NCI-H2196 (cell line): ENCODE data around the gene STK24.

Experiments
- DNase-seq: peaks from one replicate; lab custom pipeline; 2025; ENCODE audit not compliant: unreplicated experiment; lab: John Stamatoyannopoulos, UW

Gene STK24

DNA sequence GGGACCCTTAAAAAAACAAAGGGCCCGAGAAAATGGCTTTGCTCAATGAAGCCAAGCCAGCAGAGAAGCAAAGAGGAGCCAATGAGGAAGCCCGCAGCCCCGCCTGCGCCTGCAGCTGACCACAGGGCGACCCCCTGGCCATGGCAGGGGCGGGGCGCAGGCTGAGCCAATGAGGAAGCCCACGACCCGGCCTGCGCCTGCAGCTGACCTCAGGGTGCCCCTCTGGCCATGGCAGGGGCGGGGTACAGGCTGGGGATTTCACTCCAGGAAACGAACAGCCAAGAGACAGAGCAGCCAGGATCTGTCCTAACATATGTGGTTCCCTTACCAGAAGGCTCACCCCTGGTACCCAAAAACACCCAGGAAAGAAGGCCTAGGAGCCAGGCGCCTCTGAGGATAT is 101.4 kb downstream of the STK24 start:
- DNase-seq, result no peak

DNA sequence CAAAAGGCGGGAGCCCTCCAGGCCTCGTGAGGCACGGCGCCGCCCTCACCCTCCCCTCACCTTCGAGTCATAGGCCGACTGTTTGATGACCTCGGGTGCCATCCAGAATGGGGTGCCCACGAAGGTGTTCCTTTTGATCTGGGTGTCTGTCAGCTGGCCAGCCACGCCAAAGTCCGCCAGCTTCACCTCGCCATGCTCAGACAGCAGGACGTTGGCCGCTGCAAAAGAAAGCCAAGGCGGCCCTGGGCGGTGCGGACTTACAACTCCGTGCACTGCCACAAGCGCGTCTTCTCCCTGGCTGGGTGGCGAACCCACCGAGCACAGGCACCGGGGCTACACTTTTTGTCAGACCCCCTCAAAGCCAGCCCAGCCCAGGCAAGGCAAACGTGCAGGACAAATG is 102.1 kb downstream of the STK24 start:
- no peak for DNase-seq

DNA sequence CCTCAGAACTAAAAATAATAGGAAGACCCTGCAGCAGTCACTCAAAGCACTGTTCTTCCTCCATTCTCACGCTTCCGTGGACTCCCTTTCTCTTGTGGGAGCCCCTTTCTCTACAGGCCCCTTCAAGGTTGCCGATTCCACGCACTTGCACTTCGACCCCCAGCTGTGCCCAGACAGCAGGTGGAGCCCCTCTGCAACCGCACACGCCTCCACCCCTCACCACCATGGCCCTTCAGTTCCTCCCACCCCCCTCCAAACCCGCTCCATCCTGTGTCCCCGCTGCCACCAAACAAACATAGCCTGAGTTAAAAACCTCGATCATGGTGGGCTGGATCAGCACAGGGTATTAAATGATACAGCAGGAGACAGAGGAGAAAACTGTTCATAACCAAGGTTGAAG is 102.6 kb downstream of the STK24 start:
- DNase-seq, result no peak

DNA sequence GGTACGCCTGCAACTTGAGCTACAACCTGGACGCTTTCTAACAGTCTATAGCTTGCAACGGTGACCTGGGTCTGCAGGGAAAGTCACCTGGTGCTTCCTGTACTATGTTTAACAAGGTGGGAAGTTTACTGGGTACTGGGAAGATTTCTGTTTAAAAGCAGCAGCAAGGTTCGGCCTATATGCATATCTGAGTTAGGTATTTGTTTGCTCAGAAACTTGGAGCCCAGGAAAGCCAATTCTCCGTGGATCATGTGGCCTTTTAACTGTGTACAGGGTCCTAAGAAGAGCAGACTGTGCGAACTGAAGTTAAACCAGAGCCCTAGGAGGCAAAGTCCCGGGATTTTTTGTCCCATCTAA is 103.1 kb downstream of the STK24 start:
- DNase-seq, result no peak

DNA sequence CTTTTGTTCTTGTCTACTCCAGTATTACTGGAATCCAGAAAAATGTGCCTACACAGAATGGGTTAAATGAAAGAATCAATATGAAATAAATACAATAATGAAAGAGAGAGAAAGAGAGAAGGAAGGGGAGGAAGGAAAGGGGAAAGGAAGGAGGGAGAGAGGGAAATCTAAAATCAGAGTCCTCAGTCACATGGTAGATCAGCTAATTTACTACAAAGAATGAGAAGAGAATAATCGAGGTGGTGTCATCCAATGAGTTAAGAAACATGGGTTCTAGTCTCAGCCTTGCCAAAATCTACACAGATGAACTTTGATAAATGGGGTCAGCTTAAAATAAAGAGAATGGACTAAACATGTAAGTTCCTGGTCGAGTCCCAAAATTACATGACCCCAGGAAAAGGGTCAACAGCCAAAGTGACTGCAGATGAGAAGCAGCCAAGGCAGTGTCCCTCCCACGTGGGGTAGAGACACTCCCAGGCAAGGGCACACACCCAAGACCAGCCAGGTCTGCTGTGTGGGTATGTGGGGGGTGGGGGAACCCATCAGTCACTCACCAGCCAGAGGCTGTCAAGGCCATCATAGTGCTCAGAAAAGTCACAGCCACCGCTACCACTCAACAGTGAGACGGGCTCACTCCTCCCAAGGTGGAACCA is 103.6 kb downstream of the STK24 start:
- DNase-seq, result no peak

DNA sequence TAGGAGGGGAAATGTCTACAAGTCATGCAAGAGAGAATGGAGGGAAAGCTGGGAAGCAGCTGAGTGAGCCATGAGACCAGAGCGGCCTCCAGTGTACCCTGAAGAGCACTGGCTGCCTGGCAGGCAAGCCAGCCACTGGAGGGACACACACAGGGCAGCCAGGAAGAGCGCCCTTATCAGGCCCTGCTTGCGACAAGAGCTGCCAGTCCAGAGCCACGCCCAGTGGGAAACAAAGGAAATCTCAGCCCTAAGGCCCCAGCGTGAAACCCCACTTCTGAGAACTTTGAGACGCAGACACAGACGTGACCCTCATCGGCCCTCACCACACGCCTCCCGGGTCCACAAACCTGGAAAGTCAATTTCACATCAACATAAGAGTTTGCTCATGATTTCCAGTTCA is 105.0 kb downstream of the STK24 start:
- DNase-seq, result no peak

DNA sequence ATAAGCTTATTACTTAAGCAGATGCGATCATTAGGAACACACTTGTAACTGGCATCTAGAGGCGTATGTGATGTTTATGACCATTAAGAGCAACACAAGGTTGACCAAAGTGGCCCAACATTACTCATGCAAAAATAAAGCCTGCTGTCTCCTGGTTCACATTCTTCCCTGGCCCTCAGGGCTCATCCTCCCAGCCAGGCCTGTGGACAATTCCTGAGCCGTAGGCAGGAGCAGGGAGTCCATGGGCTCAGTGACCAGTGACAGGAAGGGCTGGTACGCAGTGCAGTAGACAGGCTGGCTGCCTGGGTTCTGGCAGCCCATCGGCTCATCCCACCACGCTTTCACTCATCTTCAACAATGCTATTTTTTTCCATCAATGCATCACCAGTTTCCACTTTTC is 106.0 kb downstream of the STK24 start:
- no peak for DNase-seq

DNA sequence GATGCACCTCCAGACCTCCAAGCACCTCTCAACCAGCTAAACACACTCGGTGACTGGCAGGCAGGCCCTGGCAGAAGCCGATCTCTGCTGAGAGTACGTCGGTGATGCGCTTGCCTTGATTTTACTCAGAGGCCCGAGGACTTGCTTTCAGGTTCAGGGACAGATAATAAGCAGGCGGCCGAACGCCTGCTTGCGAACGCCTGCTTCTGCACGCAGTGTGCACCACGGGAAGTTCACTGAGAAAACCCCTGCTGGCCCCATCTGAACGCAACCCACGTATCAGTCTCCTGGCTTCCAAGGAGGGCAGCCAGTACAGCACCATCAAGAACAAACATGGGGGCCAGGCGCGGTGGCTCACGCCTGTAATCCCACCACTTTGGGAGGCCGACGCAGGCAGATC is 108.0 kb downstream of the STK24 start:
- no peak for DNase-seq

DNA sequence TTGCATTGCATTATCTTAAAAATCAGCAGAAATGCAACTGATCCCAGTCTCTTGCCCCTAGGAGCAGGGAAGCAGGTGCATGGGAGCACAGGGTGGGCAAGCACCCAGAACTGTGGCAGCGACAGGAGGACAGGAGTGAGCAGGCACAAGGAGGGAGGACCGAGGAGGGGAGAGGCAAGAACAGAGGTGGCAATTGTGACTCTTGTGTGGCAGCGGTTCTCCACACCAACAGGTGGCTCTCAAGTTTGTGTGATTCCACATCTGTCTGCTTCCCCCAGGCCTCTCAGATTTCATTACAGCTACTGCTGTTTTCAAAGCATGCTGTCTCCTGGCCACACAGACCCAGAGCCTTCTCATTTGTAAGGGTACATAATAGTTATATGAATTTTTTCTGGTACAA is 108.5 kb downstream of the STK24 start:
- DNase-seq, result peak; percentile 6

DNA sequence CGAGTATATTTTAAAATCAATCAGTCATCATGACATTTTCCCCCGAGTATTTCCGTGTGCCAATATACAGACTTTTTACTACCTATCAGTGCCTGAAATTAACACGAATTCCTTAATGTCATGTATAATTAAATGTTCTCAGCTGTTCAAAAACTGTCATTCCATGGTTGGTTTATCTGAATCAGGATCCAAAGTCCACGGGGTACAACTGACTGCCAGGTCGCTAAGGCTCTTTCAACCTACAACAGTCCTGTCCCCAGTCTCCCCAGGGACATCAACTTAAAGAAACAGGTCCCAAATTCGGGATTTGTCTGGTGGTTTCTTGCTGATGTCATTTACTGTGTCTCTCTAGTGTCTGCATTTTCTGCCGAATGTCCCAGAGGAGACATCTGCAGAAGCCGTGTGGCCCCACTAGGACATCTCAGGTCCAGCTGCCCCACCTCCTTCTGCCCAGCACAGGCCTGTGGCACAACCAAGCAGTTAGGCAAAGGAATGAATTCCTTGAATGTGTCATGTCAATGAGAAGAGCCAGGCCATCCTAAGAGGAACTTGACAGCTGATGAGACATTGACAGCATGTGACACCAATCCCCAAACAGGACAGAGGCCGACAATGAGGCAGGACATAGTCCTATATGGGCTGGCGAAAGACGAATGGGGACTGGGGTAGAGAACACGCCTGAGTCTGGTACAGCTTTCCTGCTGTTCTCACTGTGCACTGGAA is 109.5 kb downstream of the STK24 start:
- DNase-seq, result no peak

DNA sequence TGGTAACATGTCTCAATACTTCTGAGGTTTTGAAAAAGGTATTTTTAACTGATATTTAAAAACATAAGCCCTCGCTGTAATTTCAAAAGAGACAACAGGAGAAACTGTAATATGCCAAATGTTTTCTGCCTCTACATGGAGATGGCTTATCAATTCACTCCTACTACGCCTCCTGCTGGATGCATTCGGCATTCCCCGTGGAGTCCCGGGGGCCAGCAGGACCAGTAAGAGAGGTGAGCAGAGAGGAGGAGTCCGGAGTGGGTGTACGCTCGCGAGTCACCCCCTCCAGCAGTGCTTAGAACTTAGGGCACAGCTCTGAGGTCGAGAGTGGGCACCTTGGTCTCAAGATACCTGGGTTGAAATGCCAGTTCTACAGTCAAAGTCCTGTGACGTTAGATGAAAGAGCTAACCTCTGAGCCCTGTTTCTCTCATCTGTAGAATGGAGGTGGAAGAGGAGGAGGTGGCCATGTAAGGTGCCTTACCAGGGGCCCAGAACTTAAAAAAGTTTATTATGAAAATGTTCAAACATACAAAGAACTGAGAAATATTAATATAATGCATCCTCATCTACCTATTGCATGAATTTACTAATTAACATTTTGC is 110.2 kb downstream of the STK24 start:
- peak; percentile 3 for DNase-seq

DNA sequence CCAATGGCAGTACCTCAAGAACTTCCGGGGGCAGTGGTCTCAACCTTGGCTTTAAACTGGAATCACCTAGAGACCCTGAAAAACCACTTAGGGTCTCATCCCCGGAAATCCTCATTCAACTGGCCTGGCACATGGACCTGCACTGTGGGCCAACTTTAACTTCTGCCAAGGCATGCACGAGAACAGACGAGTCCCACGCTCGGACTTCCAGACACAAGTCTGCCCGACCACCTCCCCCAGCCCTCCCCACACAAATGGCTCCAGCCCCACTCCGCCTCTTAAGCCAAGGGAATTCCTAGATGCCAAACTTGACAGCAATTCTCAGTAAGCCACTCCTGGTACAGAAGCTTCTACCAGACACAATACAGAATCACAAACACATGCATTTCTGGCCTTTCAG is 114.0 kb downstream of the STK24 start:
- no peak for DNase-seq

DNA sequence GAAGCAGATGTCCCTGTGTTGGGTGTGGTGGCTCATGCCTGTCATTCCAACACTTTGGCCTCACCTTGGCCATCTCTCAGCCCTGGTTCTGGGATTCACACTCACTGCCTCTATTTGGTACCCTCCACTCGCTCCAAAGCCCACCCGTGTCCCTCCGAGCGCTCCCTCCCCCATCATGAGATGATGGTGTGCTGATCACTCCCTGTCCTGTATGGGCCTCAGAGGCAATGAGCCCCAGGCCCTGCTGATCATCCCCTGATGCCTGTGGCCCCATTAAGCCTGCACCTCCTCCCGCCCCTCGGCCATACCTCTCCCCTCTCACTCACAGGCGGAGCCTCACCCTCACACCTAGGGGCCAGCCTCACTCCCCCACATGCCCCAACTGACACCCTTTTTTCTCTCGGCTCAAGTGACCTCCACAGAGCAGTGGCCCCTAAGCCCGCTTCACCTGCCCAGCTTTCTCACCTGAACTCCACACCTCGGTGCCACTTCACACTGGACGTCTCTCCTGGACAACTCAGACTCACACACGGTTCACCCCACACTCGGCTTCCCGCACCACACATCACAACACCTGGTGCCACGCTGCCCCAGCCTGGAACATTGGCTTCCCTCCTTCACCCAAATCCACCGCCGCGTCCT is 114.5 kb downstream of the STK24 start:
- DNase-seq, result no peak

DNA sequence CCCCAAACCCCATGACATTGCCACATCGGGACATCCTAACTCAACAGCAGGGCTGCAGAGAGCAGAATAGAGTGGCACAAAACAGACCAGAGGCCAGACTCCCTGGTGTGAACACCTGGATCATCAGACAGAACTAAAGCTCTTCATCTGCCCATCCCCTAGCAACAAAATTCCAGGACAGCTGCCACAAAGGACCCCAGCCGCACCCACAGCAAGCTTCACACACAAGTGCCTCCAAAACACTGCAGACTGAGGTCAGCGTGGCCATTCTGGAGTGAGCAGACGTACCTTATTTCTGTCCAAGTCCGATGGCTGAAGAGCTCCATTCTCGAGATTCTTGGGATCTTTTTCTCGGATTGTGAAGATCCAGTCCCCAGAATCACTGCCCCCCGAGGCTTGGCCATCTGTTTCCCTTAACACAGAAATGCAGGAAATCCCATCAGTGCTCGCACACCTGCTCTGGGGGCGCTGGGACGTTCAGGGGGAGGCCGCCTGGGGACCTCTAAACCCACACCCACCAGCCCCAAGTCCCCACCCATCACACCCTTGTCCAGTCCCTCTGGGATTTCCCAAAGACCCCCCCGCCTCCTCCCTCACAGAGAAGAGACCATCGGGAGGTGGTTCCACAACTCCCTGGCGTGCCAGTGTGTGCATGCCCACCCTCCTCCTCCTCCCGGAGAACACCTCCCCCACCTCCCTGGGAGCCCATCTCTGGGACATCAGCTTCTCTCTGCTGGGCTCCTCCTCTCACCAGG is 115.2 kb downstream of the STK24 start:
- no peak for DNase-seq

DNA sequence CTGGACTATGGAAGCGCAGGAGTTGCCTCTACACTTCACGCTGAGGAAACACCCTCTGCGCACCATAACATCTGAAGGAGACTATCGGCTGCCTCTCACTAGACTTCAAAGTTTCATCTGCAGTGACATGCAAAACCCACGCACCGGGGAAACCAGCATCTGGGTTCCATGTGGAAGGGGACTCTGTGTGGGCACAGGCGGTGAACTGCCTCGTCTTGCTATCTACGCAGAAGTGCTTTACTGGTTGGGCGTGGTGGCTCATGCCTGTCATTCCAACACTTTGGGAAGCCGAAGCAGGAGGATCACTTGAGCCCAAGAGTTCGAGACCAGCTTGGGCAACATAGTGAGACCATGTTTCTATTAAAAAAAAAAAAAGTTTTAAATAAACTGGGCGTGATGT is 116.4 kb downstream of the STK24 start:
- DNase-seq, result no peak

DNA sequence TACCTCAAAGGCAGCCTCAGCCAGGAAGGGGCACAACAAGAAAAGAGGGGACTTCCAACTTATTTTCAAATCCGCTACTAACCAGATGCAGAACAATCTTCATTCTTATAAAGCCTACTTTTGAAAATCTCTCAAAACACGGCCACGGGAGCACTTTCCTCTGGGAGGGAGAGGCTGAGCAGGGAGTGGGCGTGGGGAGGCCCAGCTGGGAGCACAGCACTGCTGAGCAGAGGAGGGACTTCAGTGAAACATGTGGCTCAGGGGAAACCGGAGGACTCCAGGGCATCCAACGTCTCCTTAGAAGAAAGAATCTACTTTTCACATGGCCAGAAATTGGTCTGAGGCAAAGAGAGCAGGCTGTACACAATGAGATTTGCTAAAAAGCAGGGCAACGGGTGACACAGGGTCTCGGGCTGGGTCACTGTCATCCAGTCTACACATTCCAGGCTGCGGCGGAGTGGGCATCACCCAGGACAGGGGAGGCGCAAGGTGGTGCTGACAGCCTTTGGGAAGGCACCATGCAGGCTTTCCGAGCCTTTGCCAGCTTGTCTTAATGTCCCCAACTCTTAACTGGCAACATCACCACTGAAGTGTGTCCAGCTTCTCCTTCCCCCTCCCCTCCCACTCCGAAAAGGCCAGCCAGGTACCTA is 117.1 kb downstream of the STK24 start:
- no peak for DNase-seq

DNA sequence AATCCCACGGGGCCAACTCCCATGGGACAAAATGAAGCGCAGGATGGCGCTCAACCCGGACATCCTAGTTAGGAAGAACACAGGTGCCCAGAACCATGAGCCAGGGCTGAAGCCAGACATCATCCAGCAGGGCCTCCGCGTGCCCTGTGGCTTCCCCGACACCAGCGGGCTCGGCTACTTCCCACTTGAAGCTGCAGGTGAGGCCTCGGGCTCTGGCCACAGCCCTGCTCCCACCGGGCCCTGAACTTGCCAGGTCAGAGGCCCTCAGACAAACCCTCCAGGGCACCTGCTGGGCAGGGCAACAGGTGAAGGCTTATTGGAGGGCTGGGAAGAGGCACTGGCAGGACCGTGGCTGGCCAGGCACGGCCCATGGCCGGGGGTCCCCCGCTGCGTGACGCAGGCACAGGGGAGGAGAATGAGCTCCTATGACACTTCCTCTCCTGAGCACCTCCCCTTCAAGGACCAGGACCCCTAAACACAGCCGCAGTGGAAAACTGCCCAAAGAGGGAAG is 117.7 kb downstream of the STK24 start:
- no peak for DNase-seq

DNA sequence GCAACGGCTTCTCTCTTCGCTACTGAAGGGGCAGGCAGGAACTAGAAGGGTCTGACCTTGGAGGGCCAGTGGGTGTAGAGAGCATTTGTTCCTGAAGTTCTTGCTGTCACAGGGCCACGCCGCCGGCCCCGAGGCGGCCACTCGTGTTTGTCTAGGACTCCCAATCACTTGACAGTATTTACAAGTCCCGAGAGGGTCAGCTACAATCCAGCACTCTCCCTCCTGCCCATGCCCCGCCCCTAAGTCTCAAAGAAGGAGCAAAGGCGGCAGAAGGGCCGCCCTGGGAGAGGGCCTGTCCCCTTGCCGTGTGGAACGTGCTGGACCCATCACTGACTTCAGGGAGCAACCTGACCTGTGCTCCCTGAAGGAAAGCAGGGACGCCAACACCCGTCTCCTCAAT is 118.5 kb downstream of the STK24 start:
- no peak for DNase-seq

DNA sequence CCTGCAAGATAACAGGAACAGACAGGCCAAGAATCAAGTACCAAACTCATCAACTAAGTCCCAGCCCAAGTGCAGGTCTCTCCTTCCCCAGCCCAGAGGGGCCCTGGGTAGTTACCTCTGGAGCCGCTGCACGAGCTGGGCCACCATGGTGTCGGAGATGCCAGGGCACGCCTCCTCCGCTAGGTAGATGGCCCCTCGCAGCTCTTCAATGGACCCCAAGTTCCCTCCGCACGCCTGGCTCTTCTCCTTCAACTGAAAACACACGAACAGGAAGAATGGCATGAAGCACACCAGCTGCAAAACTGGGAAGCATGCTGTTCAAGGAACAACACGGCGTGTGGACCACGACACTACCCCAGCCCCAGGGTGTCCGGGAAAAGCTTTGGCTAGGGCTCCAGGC is 119.9 kb downstream of the STK24 start:
- DNase-seq, result no peak

DNA sequence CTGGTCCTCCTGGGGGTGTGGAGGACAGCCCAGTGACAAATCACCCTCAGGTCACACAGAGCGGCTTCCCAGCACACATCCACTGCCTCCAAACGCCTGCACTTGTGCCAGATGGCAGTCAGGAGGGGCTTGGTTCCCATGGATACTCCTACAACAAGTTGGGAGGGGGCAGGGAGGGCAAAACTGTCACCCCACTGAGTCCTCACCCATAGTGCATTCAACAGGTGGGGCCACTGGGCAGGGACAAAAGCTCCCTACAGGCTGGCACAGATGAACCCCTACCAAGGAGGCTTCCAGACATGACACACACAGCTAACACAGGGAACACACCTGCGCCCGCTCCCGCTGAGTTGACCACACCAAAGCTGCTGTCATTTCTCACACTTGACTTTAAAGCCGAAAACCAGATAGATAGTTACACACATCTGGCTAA is 120.5 kb downstream of the STK24 start:
- no peak for DNase-seq

DNA sequence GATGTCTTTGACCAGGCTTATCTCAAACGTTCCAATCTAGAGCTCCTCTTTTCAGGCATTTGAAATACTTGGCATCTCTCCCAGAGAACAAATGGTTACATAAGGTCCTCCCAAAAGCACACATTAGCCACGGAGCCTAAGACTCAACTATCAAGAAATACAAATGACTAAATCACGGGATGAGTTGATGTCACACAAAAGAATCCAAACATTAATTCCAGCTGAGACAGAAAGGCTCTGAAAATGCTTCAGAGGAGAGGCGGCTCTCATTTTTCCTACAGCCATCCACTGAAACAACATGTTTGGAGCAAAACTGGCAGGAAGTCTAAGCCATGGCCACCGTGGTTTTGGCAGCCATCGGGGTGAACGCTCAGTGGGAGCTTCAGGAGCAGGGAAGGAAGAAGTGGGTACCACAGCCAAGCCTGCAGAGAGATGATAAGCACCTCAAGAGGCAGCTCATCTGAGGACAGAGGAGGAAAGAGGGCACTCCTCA is 122.5 kb downstream of the STK24 start:
- DNase-seq, result peak; percentile 42
